Panc1 (cell line): ENCODE measurements around the gene EXOC5.

ENCODE experiments used
- CTCF ChIP-seq: fragments of 450-650 bp; IDR thresholded peaks from 2 replicates; pipeline ENCODE4 v1.5.1; 2017; ENCODE audit warnings: mild to moderate bottlenecking
- POLR2AphosphoS5 ChIP-seq: IDR thresholded peaks from 2 replicates; pipeline ENCODE4 v1.6.1; 2012; ENCODE audit warnings: mild to moderate bottlenecking, low read depth, low read length, moderate library complexity
- REST ChIP-seq, 2 experiments: IDR thresholded peaks; 2 replicates each; pipeline ENCODE4 v1.6.1; 2011 to 2012; ENCODE audit warnings: low read depth in 2 of 2, control low read depth in 1 of 2, low read length in 1 of 2, mild to moderate bottlenecking in 1 of 2, moderate library complexity in 1 of 2; ENCODE audit not compliant: insufficient read depth in 1 of 2
- SIN3A ChIP-seq: IDR thresholded peaks from 2 replicates; pipeline ENCODE4 v1.6.1; 2012; ENCODE audit warnings: low read depth, mild to moderate bottlenecking, low read length, moderate library complexity, borderline replicate concordance; ENCODE audit not compliant: insufficient read depth
- TCF7L2 ChIP-seq: IDR thresholded peaks from 2 replicates; pipeline ENCODE4 v1.6.1; 2011; ENCODE audit warnings: mild to moderate bottlenecking, low read depth, low read length, inconsistent platforms

- TF ChIP-seq CTCF = no peak
- TF ChIP-seq POLR2AphosphoS5 = no peak
- TF ChIP-seq REST (IDR thresholded peaks at IDR 0.05; ENCODE audit: insufficient read depth in 1 of 2, low read depth in 2 of 2, low read length in 1 of 2) = no peak
- TF ChIP-seq SIN3A = no peak
- no peak for TF ChIP-seq TCF7L2
These were observed 94.2 kb downstream of the EXOC5 start for GRCh38 chr14:57174466-57174865.
